H9 (cell line): ENCODE data around the gene DDX20. TPM values are rescaled to one million over a fixed set of nuclear protein-coding genes. Genes with fewer than 3 reads are reported as not detected.

Experiments
- DNase-seq: peaks from one replicate; pipeline ENCODE4 v3.0.0-alpha.2; 2017
- H2AFZ ChIP-seq: one replicate; pipeline ENCODE4 v1.6.1; 2013; ENCODE audit warnings: mild to moderate bottlenecking, low read length, control low read depth, moderate library complexity
- H2AK5ac ChIP-seq: 2 replicates; pipeline ENCODE4 v1.6.1; 2013; ENCODE audit warnings: low read length, control low read depth, mixed read lengths; ENCODE audit not compliant: insufficient read length
- H2BK120ac ChIP-seq: one replicate; pipeline ENCODE4 v1.6.1; 2013; ENCODE audit warnings: low read depth, mild to moderate bottlenecking, low read length, control low read depth, inconsistent platforms; ENCODE audit not compliant: poor library complexity, severe bottlenecking
- H2BK12ac ChIP-seq: 2 replicates; pipeline ENCODE4 v1.6.1; 2013; ENCODE audit warnings: low read length, control low read depth, mixed read lengths, low read depth; ENCODE audit not compliant: insufficient read length
- H2BK15ac ChIP-seq: 2 replicates; pipeline ENCODE4 v1.6.1; 2013; ENCODE audit warnings: low read depth, low read length, control low read depth
- H2BK20ac ChIP-seq: one replicate; pipeline ENCODE4 v1.6.1; 2013; ENCODE audit warnings: low read depth, mild to moderate bottlenecking, low read length, control low read depth, inconsistent platforms; ENCODE audit not compliant: poor library complexity, severe bottlenecking
- H2BK5ac ChIP-seq: 2 replicates; pipeline ENCODE4 v1.6.1; 2013; ENCODE audit warnings: low read length, control low read depth, mixed read lengths; ENCODE audit not compliant: insufficient read length
- H3K14ac ChIP-seq: 2 replicates; pipeline ENCODE4 v1.6.1; 2013; ENCODE audit warnings: low read length, control low read depth; ENCODE audit not compliant: insufficient read depth
- H3K18ac ChIP-seq: 2 replicates; pipeline ENCODE4 v1.6.1; 2013; ENCODE audit warnings: low read depth, mild to moderate bottlenecking, mixed read lengths, low read length, control low read depth; ENCODE audit not compliant: insufficient read length
- H3K23ac ChIP-seq: 2 replicates; pipeline ENCODE4 v1.6.1; 2013; ENCODE audit warnings: low read length, control low read depth, mixed read lengths, low read depth; ENCODE audit not compliant: insufficient read length
- H3K23me2 ChIP-seq: 2 replicates; pipeline ENCODE4 v1.6.1; 2013; ENCODE audit warnings: low read depth, mild to moderate bottlenecking, mixed read lengths, low read length, control low read depth; ENCODE audit not compliant: insufficient read length, poor library complexity, severe bottlenecking
- H3K27ac ChIP-seq: 2 replicates; pipeline ENCODE4 v1.5.1; 2013; ENCODE audit warnings: low read length, control low read depth, mixed read lengths, low read depth; ENCODE audit not compliant: insufficient read length
- H3K27me3 ChIP-seq: 2 replicates; pipeline ENCODE4 v1.6.1; 2013; ENCODE audit warnings: low read length, control low read depth, inconsistent platforms; ENCODE audit not compliant: insufficient read depth
- H3K4ac ChIP-seq: 2 replicates; pipeline ENCODE4 v1.6.1; 2013; ENCODE audit warnings: low read depth, mild to moderate bottlenecking, control low read depth, inconsistent platforms, low read length, moderate library complexity
- H3K4me1 ChIP-seq: 2 replicates; pipeline ENCODE4 v1.6.1; 2013; ENCODE audit warnings: low read length, control low read depth, inconsistent platforms; ENCODE audit not compliant: insufficient read depth
- H3K4me2 ChIP-seq: 2 replicates; pipeline ENCODE4 v1.6.1; 2013; ENCODE audit warnings: low read length, control low read depth, mixed read lengths; ENCODE audit not compliant: insufficient read length, insufficient read depth
- H3K56ac ChIP-seq: 2 replicates; pipeline ENCODE4 v1.6.1; 2013; ENCODE audit warnings: low read depth, mild to moderate bottlenecking, mixed read lengths, low read length, control low read depth; ENCODE audit not compliant: insufficient read length
- H3K79me1 ChIP-seq: 2 replicates; pipeline ENCODE4 v1.6.1; 2013; ENCODE audit warnings: low read depth, mild to moderate bottlenecking, moderate library complexity, low read length, control low read depth, inconsistent platforms; ENCODE audit not compliant: insufficient read depth, poor library complexity, severe bottlenecking
- H3K79me2 ChIP-seq: 2 replicates; pipeline ENCODE4 v1.6.1; 2013; ENCODE audit warnings: low read length, control low read depth, inconsistent platforms; ENCODE audit not compliant: insufficient read depth
- H3K9ac ChIP-seq: 2 replicates; pipeline ENCODE4 v1.6.1; 2013; ENCODE audit warnings: low read length, control low read depth, mixed read lengths; ENCODE audit not compliant: insufficient read length; ENCODE audit errors: extremely low read depth
- H3K9me3 ChIP-seq: one replicate; pipeline ENCODE4 v1.6.1; 2013; ENCODE audit warnings: low read depth, low read length, inconsistent platforms; ENCODE audit not compliant: control insufficient read depth
- H3T11ph ChIP-seq: one replicate; pipeline ENCODE4 v1.6.1; 2013; ENCODE audit warnings: mild to moderate bottlenecking, low read length, control low read depth, inconsistent platforms
- H4K20me1 ChIP-seq: one replicate; pipeline ENCODE4 v1.6.1; 2013; ENCODE audit not compliant: control insufficient read depth, insufficient read length, insufficient read depth
- H4K5ac ChIP-seq: 2 replicates; pipeline ENCODE4 v1.6.1; 2013; ENCODE audit warnings: low read depth, mild to moderate bottlenecking, mixed read lengths, low read length, control low read depth; ENCODE audit not compliant: insufficient read length
- H4K8ac ChIP-seq: replicated peaks from 2 replicates; pipeline ENCODE4 v1.6.1; 2013; ENCODE audit warnings: low read length, control low read depth, mixed read lengths, low read depth; ENCODE audit not compliant: insufficient read length
- H4K91ac ChIP-seq: 2 replicates; pipeline ENCODE4 v1.6.1; 2013; ENCODE audit warnings: low read depth, mild to moderate bottlenecking, moderate library complexity, mixed read lengths, low read length, control low read depth; ENCODE audit not compliant: insufficient read length
- H3K27ac Mint-ChIP-seq, 3 experiments: 2 replicates in 2 of 3; 3 replicates in 1 of 3; pipeline ENCODE4 v1.8.0; 2020 to 2021; ENCODE audit warnings: mixed read lengths in 3 of 3, mild to moderate bottlenecking in 1 of 3, moderate library complexity in 1 of 3
- H3K27me3 Mint-ChIP-seq: 2 replicates; pipeline ENCODE4 v1.8.0; 2021; ENCODE audit warnings: low read depth, mild to moderate bottlenecking, moderate library complexity, mixed read lengths
- H3K36me3 Mint-ChIP-seq, 3 experiments: 2 replicates in 2 of 3; 3 replicates in 1 of 3; pipeline ENCODE4 v1.8.0; 2020 to 2021; ENCODE audit warnings: low read depth in 3 of 3, mixed read lengths in 3 of 3; ENCODE audit not compliant: insufficient read depth in 1 of 3
- H3K4me1 Mint-ChIP-seq, 2 experiments: 2 replicates each; pipeline ENCODE4 v1.8.0; 2020; ENCODE audit warnings: mixed read lengths in 2 of 2
- H3K4me3 Mint-ChIP-seq, 2 experiments: 2 replicates in 1 of 2; 3 replicates in 1 of 2; pipeline ENCODE4 v1.8.0; 2020 to 2021; ENCODE audit warnings: mild to moderate bottlenecking in 2 of 2, mixed read lengths in 2 of 2, moderate library complexity in 1 of 2
- H3K9me3 Mint-ChIP-seq, 2 experiments: 2 replicates in 1 of 2; 3 replicates in 1 of 2; pipeline ENCODE4 v1.8.0; 2020; ENCODE audit warnings: mild to moderate bottlenecking in 2 of 2, mixed read lengths in 2 of 2, moderate library complexity in 1 of 2
- WGBS: extraction: QIAGEN DNeasy Blood & Tissue Kit; methylation state at CpG from one replicate; pipeline ENCODE4 v1.1.7; 2013; ENCODE audit warnings: missing lambda C conversion rate, low lambda C conversion rate, mixed read lengths; ENCODE audit not compliant: insufficient read length; ENCODE audit errors: extremely low coverage; 5-methylcytosine and 5-hydroxymethylcytosine counted together
- total RNA-seq: library from RNA; stranded (reverse); gene quantifications from 2 replicates; pipeline ENCODE4 v1.2.1, GENCODE V29; 2021
- TF ChIP-seq, protein P1 (sequence below): fragments of 200-600 bp; sonication (generic); conservative IDR thresholded peaks from 3 replicates; pipeline ENCODE4 v1.8.0; 2021; ENCODE audit warnings: antibody characterized with exemption, mild to moderate bottlenecking

The DDX20 gene
- total RNA-seq, 1 experiment from 2014 or later = 38.3 TPM

DNA sequence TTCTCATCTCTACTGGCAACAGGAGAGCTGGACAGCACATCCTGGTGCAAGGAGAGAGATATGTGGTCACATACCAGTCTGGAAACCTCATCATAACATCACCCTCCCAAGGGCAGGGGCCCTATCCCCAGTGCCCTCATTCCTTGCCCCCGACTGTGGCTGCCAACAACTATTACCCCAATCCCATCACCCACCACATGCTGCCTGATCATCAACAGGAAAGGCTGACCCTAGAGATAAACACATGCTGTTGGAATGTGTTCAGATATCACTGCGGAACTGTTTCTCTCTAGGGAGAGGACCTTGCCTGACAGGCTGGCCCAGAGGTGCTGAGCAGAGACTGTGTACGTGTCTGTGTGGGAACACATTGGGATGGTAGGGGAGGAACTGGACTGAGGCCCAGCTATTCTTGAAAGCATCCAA is 12.0 kb upstream of the DDX20 start:
- H2BK20ac ChIP-seq = no peak overlapping the region
- no peak overlapping the region for H2BK5ac ChIP-seq
- H3K56ac ChIP-seq = no peak overlapping the region
- H3K9ac ChIP-seq = no peak overlapping the region
- H3K23me2 ChIP-seq = peaks cover 8% of the 10 kb centered on the region
- H3K9me3 ChIP-seq = no peaks in the 10 kb centered on the region
- TF ChIP-seq, protein P1, sequence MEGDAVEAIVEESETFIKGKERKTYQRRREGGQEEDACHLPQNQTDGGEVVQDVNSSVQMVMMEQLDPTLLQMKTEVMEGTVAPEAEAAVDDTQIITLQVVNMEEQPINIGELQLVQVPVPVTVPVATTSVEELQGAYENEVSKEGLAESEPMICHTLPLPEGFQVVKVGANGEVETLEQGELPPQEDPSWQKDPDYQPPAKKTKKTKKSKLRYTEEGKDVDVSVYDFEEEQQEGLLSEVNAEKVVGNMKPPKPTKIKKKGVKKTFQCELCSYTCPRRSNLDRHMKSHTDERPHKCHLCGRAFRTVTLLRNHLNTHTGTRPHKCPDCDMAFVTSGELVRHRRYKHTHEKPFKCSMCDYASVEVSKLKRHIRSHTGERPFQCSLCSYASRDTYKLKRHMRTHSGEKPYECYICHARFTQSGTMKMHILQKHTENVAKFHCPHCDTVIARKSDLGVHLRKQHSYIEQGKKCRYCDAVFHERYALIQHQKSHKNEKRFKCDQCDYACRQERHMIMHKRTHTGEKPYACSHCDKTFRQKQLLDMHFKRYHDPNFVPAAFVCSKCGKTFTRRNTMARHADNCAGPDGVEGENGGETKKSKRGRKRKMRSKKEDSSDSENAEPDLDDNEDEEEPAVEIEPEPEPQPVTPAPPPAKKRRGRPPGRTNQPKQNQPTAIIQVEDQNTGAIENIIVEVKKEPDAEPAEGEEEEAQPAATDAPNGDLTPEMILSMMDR = no peak
- H2BK120ac ChIP-seq = no peak overlapping the region
- H3K27me3 ChIP-seq = no peaks in the 10 kb centered on the region
- H3K27ac Mint-ChIP-seq = no peak overlapping the region
- H4K8ac ChIP-seq = no peak overlapping the region
- H4K5ac ChIP-seq = no peak overlapping the region
- no peak overlapping the region; the same call in 1 of the 2 replicates for H2BK15ac ChIP-seq
- DNase-seq = no peak
- no peaks in the 10 kb centered on the region for H3K79me1 ChIP-seq
- no peak overlapping the region for H3K27ac ChIP-seq
- H3K4me2 ChIP-seq = no peak overlapping the region
- no CpG with 5 or more reads among the region's 3 CpGs for WGBS
- no peak overlapping the region for H2BK12ac ChIP-seq
- no peaks in the 10 kb centered on the region for H3K79me2 ChIP-seq
- H3K4me3 Mint-ChIP-seq = no peak overlapping the region; a peak in 1 of 5 replicates
- H3K36me3 Mint-ChIP-seq = no peaks in the 10 kb centered on the region; a peak in 1 of 7 replicates
- H3K4me1 Mint-ChIP-seq = peaks cover 23% of the 10 kb centered on the region in 2 experiments
- peaks cover 36% of the 10 kb centered on the region for H3K27me3 Mint-ChIP-seq
- H3K4me1 ChIP-seq = peaks cover 5% of the 10 kb centered on the region; the same call in 1 of the 2 replicates
- H3K18ac ChIP-seq = no peak overlapping the region
- H3T11ph ChIP-seq = no peak overlapping the region
- no peak overlapping the region for H3K23ac ChIP-seq
- no peaks in the 10 kb centered on the region; a peak in 2 of 5 replicates for H3K9me3 Mint-ChIP-seq
- H2AFZ ChIP-seq = no peak overlapping the region
- no peak overlapping the region for H4K91ac ChIP-seq
- no peak overlapping the region for H3K14ac ChIP-seq
- H2AK5ac ChIP-seq = no peak overlapping the region
- H3K4ac ChIP-seq = no peak overlapping the region
- H4K20me1 ChIP-seq = no peaks in the 10 kb centered on the region
